Activated CD4-positive, alpha-beta T cell treated with anti-CD3 and anti-CD28 coated beads for 24 hours (primary cell): ENCODE measurements around the gene ATXN1.

Experiments used
- DNase-seq, 2 donors: peaks; one replicate each; pipeline ENCODE4 v3.0.0-alpha.2; 2020; ENCODE audit warnings: low read depth in 2 of 2

Gene ATXN1

DNA sequence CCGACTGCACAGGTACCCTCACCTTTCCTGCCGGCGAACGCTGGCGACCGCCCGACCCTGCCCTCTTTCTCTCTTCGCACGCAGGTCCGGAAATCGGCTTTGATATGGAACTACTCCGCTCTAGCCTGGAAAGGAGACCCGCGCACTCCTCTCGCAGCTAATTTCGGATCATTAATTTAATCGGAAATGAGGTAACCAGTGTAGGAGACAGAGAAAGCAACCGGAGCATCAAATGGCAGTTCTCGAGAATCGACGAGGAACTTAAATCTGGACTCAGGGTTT is 949 bp upstream of the ATXN1 start:
- DNase-seq, result no peak

DNA sequence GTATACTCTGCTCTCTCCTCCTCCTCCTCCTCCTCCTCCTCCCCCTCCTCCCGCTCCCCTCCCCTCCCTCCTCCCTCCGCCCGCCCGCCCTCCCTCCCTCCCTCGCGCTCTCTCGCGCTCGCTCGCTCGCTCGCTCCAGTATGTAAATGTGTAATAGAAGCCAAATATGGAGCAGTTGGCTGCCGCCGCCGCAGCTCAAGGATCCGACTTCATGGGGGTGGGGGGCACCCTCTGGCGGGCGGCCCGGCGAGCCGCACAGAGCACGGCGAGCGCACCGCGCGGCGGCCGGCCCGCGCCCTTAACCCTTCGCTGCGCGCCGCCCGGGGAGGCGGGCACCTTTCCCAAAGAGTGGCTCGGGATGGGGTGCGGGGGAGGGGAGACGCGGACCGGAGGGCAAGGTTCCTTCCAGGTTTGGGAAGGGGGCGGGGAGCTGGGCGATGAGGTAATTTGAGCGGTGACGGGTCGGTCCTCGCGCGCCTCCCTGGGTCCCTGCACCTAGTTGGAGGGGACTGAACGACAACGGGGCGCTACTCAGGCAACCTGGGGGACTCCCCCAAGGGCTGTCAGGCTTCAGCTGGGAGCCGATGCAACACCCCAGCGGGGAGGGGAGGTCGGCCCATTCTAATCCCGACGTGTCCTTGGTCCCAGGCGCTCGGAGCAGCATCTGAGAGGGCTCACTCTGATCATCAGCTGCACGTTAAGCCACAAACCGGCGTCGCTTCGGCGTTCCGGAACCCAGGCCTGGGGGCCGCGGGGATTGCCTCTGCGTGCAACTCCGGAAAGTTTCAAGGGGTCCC is 409 bp upstream of the ATXN1 start:
- peak; percentile 68 for DNase-seq

DNA sequence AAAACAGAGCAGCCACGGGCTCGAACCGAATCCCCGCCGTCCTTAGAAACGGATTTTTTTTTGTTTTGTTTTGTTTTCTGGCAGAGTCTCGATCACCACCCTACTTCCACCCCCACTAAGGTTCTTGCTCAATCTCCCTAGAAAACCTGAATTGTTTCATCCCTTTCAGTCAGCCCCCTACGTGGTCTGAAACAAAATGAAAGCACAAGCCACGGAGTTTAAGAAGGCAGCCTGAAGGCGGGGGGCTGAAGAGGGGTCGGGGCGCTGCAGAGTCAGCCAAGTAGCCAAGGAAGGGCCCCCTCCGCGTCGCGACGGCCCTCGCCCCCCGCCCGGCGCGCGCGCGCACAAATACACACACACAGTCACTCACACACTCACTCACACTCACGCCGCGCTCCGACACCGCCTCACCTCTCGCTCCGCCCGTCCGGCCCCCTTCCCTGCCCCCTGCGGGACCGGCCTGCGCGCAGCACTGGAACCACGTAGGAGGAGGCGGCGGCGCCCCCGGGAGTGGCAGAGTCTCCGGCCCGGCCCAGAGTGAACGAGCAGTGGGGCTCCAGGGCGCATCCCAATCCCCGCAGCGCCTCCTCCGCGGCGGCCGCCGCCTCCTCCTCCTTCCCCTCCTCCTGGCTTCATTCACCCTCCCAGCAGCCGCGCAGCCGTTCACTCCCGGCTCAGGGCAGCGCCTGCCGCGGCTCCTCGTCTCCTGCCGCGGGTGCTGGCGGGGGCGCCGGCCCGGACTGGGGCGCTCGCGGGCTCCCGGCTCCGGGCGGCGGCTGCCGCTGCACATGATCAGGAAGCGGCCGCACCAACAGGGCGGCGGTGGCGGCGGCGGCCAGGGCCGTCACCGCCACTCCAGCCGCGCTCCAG is 1.4 kb downstream of the ATXN1 start:
- peak; percentile 61 to 62 for DNase-seq

- no peak for DNase-seq
Measured at GRCh38 chr6:16759181-16759645, 2.0 kb downstream of the ATXN1 start.

DNA sequence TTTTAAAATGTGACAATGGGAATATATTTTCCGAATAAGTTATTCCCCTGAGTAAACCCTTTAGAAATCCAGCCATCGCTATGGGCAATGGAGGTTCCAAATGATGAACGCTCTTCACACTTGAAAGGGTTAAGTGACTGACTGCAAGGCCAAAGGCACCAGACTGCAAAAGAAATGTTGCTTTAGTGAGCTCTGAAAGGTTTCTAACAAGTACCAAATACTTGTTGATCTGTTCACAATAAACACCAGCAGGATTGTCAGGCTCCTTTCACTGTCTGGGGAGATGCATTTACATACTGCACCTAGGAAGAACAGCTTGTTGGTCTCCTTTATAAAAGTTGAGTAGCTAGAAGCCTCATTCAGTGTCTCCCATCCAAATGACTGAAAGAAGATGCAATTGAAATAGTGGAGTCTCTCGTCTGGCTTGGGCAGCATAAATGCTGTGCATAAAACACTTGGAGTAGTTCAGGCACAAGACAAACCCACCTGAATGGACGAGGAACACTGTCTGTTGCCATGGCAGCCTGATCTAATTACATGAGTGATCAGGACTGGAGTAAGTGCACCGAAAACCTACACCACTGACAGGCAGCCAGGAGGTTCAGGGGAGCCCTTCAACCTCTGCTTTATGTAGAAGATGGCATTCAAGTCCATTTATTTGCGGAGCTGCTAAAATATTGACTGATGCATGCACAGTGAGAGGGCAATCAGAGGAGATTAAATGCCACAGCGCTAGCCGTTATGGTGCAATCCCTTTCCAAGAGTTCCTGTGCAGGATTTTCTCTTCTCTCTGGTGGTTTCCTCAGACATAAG is 2.9 kb downstream of the ATXN1 start:
- DNase-seq, result no peak

DNA sequence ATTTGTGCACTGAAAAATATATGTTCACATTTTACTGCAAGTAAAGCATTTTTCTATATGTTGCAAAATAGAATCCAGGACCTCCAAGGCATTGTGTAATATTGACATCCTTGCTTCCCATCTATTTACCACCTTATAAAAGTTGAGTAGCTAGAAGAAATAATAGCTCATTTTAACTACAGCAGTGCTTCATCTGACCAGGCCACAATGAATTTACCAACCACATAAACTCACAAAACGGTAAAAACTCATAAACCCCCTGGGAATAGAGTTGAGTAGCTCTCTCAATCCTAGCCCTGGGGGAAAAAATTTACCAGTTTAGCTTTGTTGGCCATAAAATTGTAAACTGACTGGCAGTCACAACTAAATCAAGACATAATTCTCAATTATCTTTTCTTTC is 3.9 kb downstream of the ATXN1 start:
- no peak for DNase-seq

GRCh38 chr6:16756660-16757255 is 4.5 kb downstream of the ATXN1 start:
- no peak for DNase-seq

GRCh38 chr6:16755544-16755943 is 5.7 kb downstream of the ATXN1 start:
- DNase-seq, result no peak

DNA sequence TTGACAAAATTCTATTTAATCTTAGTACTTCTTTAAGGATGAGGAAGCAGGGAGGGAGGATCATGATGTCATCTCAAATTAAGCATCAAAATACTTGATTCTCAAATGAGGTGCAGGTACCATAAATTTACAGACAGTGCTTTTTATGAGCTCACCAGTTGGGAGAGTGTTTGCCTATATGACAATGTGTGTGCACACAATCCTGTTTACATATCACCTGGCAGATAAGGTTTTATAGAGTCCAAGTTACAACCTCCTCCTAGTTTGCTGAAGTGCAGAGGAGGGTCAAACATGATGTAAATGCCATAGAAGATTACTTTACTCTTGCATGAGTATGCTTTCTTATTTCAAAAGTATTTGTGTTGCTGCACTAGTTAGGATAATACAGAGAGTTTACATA is 6.4 kb downstream of the ATXN1 start:
- no peak for DNase-seq

- no peak for DNase-seq
Measured at GRCh38 chr6:16754274-16754673, 7.0 kb downstream of the ATXN1 start.

GRCh38 chr6:16753341-16753740 is 7.9 kb downstream of the ATXN1 start:
- no peak for DNase-seq

- DNase-seq, result no peak
Measured at GRCh38 chr6:16752206-16752866, 8.9 kb downstream of the ATXN1 start.

DNA sequence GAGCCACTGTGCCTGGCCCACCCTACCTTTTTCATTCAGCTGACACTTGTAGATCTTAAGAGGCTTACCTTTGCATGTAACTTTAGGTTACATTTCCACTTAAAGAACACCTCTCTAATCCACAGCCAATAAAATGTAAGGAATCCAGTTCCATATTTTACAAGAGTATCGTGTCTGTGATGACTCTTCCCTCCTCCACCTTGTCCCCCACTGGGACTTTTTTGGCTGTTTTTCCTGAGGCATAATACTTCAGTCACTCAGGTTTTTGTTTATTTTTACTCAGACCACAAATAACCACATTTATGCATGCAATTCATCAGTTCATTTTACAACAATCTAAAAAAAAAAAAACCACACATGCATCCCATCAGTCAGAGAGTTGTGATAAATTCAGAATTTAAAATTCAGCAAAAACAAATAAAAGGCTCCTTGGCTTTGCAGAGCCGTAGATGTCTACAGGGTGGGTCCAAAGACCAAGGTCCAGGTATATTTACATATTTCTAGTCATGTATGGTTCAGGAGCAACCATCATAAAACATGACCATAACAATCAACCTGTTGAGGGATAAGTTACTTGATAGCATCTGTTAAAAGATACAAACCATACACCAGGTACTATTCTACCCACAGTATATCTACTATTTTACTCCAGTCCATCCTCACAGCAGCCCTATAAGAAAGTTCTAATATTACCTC is 9.9 kb downstream of the ATXN1 start:
- DNase-seq, result no peak

- DNase-seq, result no peak
Measured at GRCh38 chr6:16750566-16750965, 10.7 kb downstream of the ATXN1 start.

DNA sequence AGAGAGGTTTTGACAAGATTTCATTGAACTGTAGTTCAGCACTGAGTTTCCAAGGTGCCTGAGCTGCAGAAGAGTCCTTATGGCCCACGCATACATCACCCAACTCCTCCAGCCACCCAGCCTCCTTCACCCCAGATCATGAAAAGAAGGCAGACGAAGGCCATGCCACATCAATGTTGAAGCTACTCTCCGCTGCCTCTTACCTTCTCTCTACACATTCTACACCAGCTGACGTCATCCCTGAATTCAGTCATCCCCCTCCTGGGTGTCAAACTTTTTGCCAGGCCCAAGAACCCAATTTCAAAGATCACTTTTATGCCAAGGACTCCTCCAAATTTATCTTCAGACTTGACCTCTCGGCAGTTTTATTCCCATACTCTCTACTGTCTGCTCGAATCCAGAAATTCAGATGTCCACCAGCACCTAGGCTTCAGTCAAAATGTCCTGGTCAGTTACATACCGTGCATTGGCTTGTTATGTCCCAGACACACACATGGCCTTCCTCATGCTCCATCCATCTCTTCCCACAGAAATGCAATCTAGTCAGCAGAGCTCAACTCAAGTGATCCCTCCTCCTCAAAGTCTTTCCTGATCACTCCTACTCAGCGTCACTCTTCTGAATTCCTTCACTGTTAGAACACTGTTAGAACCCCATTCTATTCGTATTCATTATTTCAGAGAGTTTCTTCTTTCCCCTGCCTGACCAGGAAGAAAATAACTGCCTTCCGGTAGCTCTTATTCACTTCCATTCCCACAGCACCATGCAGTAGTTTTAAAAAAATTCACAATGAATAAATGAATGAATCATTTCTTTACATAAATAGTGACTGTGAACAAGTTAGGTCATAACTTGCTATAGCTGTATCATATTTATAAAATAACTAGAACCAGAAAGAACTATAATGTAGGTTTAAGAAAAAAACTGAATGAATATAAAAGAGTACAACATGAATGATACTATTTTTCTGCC is 11.5 kb downstream of the ATXN1 start:
- no peak for DNase-seq

GRCh38 chr6:16748025-16748319 is 13.3 kb downstream of the ATXN1 start:
- DNase-seq, result no peak

GRCh38 chr6:16747232-16748024 is 13.8 kb downstream of the ATXN1 start:
- DNase-seq, result no peak

GRCh38 chr6:16746812-16747211 is 14.4 kb downstream of the ATXN1 start:
- DNase-seq, result no peak

DNA sequence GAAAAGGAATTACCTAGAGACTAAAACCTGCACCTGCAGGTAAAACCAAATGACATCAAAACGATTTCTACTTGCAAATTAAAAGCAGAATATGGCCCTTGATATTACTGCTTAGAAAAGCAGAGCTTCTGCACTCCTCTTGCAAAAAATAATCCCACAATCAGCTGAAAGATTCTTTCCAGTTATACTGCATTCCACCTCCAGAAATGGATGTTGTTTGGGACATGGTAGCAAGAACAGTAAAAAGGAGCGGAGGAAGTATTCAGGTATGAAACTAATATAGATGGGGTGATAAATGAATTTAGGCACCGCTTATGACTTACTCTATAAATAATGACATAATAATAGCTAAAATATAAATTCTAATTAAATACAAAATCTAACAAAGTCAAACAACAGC is 14.9 kb downstream of the ATXN1 start:
- DNase-seq, result no peak
